Parathyroid adenoma (tissue), 2 donors: ENCODE measurements around the gene RNASE1.

Experiments used
- H2AFZ ChIP-seq: fragments of 300-600 bp; sonication (generic); one replicate; pipeline ENCODE4 v1.7.0; 2017; ENCODE audit warnings: antibody characterized with exemption, mild to moderate bottlenecking
- H3K27ac ChIP-seq: fragments of 300-600 bp; sonication (generic); one replicate; pipeline ENCODE4 v1.7.0; 2017
- H3K27me3 ChIP-seq: fragments of 300-600 bp; sonication (generic); one replicate; pipeline ENCODE4 v1.7.0; 2017; ENCODE audit warnings: low read length; ENCODE audit not compliant: control insufficient read depth, insufficient read depth
- H3K36me3 ChIP-seq: fragments of 300-600 bp; sonication (generic); one replicate; pipeline ENCODE4 v1.7.0; 2017; ENCODE audit warnings: low read length; ENCODE audit not compliant: control insufficient read depth, insufficient read depth
- H3K4me1 ChIP-seq: fragments of 300-600 bp; sonication (generic); one replicate; pipeline ENCODE4 v1.7.0; 2017; ENCODE audit warnings: control low read depth
- H3K4me2 ChIP-seq: fragments of 300-600 bp; sonication (generic); one replicate; pipeline ENCODE4 v1.7.0; 2017; ENCODE audit warnings: low read length
- H3K4me3 ChIP-seq: fragments of 300-600 bp; sonication (generic); one replicate; pipeline ENCODE4 v1.7.0; 2017; ENCODE audit warnings: low read depth, low read length
- H3K79me2 ChIP-seq: fragments of 300-600 bp; sonication (generic); one replicate; pipeline ENCODE4 v1.7.0; 2017; ENCODE audit warnings: control low read depth
- H3K9ac ChIP-seq: fragments of 300-600 bp; sonication (generic); one replicate; pipeline ENCODE4 v1.7.0; 2017; ENCODE audit warnings: mild to moderate bottlenecking
- H3K9me3 ChIP-seq: fragments of 300-600 bp; sonication (generic); one replicate; pipeline ENCODE4 v1.7.0; 2017; ENCODE audit warnings: low read length; ENCODE audit not compliant: control insufficient read depth
- TF ChIP-seq, protein P1 (sequence below): fragments of 300-600 bp; sonication (generic); IDR thresholded peaks from one replicate; pipeline ENCODE4 v1.7.0; 2017; ENCODE audit warnings: antibody characterized with exemption, mild to moderate bottlenecking
- donor health status: primary hyperparathyroidism.

The RNASE1 gene

DNA sequence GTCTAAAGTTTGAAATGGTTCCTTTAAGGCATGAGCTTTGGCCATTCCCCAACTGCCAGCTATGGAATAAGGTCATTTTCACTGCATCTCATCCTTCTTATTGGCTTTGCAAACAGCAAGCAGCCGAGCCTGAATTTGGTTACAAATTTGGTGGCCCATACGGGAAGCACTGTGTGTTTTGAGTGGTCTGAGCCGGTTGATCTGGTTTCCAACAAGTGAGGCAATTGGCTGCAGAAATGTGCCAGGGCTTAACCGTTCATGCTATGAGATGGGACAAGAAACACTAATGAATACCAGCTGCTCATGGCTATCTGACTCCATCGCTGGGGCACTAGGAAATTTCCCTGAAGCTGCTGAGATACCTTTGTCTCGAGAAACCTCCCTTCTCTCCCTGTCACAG lies 47.6 kb downstream of the RNASE1 start:
- Histone ChIP-seq H3K27ac (no peak overlapping the region), H3K9me3 (no peaks in the 10 kb centered on the region), H3K79me2 (no peaks in the 10 kb centered on the region), H3K9ac (no peak overlapping the region), H3K4me2 (no peak overlapping the region), H3K4me1 (no peaks in the 10 kb centered on the region), H3K36me3 (no peaks in the 10 kb centered on the region), H3K27me3 (no peaks in the 10 kb centered on the region), H2AFZ (no peak overlapping the region), H3K4me3 (no peak overlapping the region)
- TF ChIP-seq, protein P1, sequence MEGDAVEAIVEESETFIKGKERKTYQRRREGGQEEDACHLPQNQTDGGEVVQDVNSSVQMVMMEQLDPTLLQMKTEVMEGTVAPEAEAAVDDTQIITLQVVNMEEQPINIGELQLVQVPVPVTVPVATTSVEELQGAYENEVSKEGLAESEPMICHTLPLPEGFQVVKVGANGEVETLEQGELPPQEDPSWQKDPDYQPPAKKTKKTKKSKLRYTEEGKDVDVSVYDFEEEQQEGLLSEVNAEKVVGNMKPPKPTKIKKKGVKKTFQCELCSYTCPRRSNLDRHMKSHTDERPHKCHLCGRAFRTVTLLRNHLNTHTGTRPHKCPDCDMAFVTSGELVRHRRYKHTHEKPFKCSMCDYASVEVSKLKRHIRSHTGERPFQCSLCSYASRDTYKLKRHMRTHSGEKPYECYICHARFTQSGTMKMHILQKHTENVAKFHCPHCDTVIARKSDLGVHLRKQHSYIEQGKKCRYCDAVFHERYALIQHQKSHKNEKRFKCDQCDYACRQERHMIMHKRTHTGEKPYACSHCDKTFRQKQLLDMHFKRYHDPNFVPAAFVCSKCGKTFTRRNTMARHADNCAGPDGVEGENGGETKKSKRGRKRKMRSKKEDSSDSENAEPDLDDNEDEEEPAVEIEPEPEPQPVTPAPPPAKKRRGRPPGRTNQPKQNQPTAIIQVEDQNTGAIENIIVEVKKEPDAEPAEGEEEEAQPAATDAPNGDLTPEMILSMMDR: no peak

- TF ChIP-seq, protein P1: no peak
- Histone ChIP-seq H3K4me2 (no peak overlapping the region), H3K27ac (no peak overlapping the region), H3K4me3 (no peak overlapping the region), H3K27me3 (no peaks in the 10 kb centered on the region), H3K79me2 (no peaks in the 10 kb centered on the region), H3K4me1 (no peaks in the 10 kb centered on the region), H3K9me3 (no peaks in the 10 kb centered on the region), H3K36me3 (no peaks in the 10 kb centered on the region), H2AFZ (no peak overlapping the region), H3K9ac (no peak overlapping the region)
These were observed 48.3 kb downstream of the RNASE1 start for GRCh38 chr14:20754308-20754707.

- Histone ChIP-seq H3K4me1 (no peaks in the 10 kb centered on the region), H3K9me3 (no peaks in the 10 kb centered on the region), H3K27me3 (no peaks in the 10 kb centered on the region), H2AFZ (no peak overlapping the region), H3K9ac (no peak overlapping the region), H3K27ac (no peak overlapping the region), H3K36me3 (no peaks in the 10 kb centered on the region), H3K79me2 (no peaks in the 10 kb centered on the region), H3K4me3 (no peak overlapping the region), H3K4me2 (no peak overlapping the region)
- TF ChIP-seq, protein P1: no peak
These were observed 50.6 kb downstream of the RNASE1 start for GRCh38 chr14:20751963-20752562.
